Epithelial cell of prostate (primary cell): ENCODE measurements around the gene EIF4H.
"Not testable (repeated sequence)": the region's sequence is repeated elsewhere in the genome, so short reads cannot be mapped to it uniquely, and the experiment has no call there.

ENCODE experiments used
- DNase-seq: peaks from one replicate; pipeline ENCODE4 v3.0.0-alpha.2; 2011; ENCODE audit warnings: low read depth, low spot score
- H3K27ac ChIP-seq: fragments of 450-650 bp; 2 replicates; pipeline ENCODE4 v1.5.1; 2017; ENCODE audit warnings: mild to moderate bottlenecking

EIF4H gene

DNA sequence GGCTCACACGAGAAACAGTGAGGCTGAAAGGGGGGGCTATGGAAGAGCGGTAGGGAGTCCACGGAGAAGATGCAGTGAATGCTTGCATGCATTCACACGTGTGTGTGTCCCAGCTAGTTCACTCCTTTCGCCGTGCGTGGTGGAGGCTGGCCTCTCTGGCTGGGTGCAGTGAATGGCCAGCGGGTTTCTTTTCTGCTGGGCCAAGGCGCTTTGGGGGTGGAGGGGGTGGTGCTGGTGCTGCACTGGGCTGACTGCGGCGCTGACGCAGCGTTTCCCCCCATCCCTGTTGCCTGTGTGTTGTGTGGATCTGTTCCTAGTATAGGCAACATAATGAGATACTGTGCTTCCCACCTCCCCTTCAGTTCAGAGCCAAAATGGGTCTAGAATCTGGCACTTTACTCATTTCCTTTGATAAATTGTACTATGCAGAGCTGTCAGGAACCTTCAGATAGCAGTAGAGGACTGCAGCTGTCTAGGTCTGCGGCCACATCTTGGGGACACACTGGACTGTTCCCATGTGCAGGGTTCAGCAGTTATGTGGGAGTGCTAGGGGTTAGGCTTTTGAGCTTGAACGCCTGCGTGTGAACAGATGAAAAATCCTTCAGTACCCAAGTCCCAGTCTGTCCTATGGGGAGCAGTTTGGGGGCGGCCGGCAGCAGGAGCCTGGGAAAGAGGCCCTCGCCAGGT, 22.0 kb downstream of the EIF4H start:
- not testable (repeated sequence) for DNase-seq, H3K27ac ChIP-seq

DNA sequence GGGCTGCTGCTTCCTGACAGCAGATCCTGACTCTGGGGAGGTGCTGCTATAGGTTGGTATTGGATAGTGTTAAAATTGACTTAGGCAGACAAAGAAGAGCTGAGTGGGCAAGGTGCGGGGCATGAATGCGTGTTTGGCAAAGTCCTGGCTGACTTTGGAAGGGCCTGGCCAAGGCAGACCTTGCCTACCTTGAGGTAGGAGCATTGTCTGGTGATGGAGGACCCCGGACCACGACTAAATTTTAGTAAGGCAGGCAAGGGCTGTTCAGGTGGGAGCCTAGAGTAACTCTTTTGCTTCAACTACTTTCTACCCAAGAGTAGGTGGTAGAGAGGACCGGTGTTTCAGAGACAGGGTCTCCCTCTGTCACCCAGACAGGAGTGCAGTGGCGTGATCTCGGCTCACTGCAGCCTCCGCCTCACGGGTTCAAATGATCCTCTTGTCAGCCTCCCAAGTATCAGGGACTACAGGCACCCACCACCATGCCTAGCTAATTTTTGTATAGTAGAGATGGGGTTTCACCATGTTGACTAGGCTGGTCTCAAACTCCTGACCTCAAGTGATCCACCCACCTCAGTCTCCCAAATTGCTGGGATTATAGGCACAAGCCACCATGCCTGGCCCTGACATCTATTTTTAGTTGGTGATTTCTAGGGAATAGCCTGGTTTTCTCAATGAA, 23.4 kb downstream of the EIF4H start:
- DNase-seq, result no peak
- H3K27ac ChIP-seq, result no peak overlapping the region

- no peak for DNase-seq
- H3K27ac ChIP-seq, result no peak overlapping the region
Observed at GRCh38 chr7:74199551-74200355, 25.6 kb downstream of the EIF4H start.

GRCh38 chr7:74202841-74203556, 28.8 kb downstream of the EIF4H start:
- no peak for DNase-seq

DNA sequence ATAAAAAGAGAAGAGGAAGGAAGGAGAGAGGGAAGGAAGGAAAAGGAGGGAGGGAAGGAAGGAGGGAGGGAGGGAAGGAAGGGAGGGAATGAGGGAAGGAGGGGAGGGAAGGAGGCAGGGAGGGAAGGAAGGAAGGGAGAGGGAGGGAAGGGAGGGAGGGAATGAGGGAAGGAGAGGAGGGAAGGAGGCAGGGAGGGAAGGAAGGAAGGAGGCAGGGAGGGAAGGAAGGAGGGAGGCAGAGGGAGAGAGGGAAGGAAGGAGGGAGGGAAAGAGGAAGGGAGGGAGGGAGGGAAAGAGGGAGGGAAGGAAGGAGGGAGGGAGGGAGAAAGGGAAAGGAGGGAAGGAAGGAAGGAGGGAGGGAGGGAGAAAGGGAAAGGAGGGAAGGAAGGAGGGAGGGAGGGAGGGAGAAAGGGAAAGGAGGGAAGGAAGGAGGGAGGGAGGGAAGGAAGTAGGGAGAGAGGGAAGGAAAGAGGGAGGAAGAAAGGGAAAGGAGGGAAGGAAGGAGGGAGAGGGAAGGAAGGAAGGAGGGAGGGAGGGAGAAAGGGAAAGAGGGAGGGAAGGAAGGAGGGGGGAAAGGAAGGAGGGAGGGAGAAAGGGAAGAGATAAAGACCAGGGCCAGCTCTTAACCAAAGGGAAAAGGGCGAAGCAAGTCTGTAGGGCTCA, 29.9 kb downstream of the EIF4H start:
- no peak overlapping the region for H3K27ac ChIP-seq
- no peak for DNase-seq

More at GRCh38 chr7:74202841-74203556, 28.8 kb downstream of the EIF4H start:
- no peak overlapping the region for H3K27ac ChIP-seq

DNA sequence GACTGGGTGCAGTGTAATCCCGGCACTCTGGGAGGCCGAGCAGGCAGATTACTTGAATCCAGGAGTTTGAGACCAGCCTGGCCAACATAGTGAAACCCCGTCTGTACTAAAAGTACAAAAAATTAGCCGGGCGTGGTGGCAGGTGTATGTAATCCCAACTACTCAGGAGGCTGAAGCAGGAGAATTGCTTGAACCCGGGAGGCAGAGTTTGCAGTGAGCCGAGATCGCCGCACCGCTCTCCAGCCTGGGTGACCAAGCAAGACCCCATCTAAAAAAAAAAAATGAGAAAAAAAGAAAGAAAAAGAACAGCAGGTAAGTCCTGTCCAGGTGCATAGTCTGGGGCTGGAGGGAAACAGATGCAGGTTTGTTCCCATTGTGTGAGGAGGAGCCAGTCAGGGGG, 31.9 kb downstream of the EIF4H start:
- DNase-seq, H3K27ac ChIP-seq: not testable (repeated sequence)

GRCh38 chr7:74206589-74207120, 32.5 kb downstream of the EIF4H start:
- H3K27ac ChIP-seq, result no peak overlapping the region
- DNase-seq, result no peak

GRCh38 chr7:74207586-74207985, 33.4 kb downstream of the EIF4H start:
- no peak for DNase-seq
- no peak overlapping the region for H3K27ac ChIP-seq

DNA sequence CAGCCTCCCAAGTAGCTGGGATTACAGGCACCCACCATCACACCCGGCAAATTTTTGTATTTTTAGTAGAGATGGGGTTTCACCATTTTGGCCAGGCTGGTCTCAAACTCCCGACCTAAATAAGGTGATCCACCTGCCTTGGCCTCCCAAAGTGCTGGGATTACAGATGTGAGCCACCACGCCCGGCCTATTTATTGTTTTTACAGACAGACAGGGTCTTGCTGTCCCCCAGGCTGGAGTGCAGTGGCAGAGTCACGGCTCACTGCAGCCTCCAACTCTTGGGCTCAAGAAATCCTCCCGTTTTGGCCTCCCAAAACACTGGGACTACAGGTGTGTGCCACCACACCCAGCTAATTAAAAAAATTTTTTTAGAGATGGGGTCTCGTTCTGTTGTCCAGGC, 34.1 kb downstream of the EIF4H start:
- DNase-seq, H3K27ac ChIP-seq: not testable (repeated sequence)

DNA sequence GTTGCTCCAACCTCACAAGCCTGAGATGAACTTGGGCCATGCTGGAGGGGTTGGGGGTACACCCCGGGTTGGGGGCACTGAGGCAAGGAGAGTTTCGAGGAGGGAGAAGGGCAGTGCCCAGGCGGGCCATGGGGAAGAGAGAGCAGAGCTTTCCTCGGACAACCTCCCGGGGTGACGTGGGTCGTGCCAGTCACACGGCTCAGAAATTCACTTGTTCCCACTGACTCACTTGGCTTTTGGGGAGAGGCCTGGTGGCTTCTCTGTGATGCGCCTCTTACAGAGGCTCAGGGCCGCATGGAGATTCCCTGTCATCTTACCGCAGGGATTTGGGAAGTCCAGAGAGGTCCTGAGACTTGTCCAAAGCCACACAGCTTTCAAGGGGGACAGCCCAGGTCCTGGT, 38.5 kb downstream of the EIF4H start:
- DNase-seq, result no peak
- no peak overlapping the region for H3K27ac ChIP-seq

- no peak for DNase-seq
- H3K27ac ChIP-seq, result no peak overlapping the region
Observed at GRCh38 chr7:74214816-74215630, 40.9 kb downstream of the EIF4H start.

- no peak for DNase-seq
- H3K27ac ChIP-seq, result no peak overlapping the region
Observed at GRCh38 chr7:74215921-74216320, 41.8 kb downstream of the EIF4H start.

- H3K27ac ChIP-seq, result no peak overlapping the region
- DNase-seq, result no peak
Observed at GRCh38 chr7:74216361-74216761, 42.2 kb downstream of the EIF4H start.

DNA sequence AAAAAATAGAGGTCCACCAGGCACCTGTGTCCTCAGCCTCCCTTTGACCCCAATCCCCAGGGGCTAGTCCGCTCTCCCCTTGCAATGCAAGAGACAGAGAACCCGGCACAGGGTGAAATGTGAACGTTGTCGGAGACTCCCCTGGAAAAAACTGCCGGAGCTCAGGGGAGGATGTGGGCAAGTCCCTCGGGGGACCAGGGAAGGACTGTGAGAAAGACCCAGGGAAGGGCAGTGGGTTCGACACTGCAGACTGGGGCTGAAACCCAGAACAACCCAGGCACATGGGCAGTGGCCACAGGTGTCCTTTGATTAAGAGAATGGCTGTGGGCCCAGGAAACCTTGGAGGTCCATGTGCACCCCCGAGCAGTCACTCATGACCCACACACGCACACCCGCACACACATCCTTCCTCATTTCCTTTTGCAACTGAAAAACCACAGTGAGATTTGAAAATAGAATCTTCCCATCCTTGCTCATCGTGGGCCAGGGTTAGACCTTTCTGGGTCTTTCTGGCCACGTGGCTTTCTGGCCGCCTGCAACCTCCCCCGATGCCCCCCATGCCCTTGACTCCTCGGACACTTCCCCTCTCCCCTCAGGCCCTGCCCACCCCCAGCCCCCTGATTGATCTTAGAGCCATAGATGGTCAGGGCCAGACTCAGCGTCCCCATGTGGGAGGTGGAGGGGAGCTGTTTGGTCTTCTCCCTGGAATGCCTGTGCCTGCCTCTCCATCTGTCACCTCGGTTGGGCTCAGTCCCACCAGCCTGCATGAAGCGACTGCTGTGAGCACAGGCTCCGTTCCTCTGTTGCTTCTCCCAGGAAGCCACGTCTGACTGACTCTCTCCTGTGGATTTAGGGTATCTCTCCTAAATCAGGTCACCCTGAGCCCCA, 43.5 kb downstream of the EIF4H start:
- DNase-seq, result no peak
- no peak overlapping the region for H3K27ac ChIP-seq

- DNase-seq, result no peak
- H3K27ac ChIP-seq, result no peak overlapping the region
Observed at GRCh38 chr7:74218343-74218698, 44.2 kb downstream of the EIF4H start.

GRCh38 chr7:74219416-74219815, 45.3 kb downstream of the EIF4H start:
- DNase-seq, result no peak
- no peak overlapping the region for H3K27ac ChIP-seq

GRCh38 chr7:74220229-74220628, 46.1 kb downstream of the EIF4H start:
- no peak for DNase-seq
- no peak overlapping the region for H3K27ac ChIP-seq

DNA sequence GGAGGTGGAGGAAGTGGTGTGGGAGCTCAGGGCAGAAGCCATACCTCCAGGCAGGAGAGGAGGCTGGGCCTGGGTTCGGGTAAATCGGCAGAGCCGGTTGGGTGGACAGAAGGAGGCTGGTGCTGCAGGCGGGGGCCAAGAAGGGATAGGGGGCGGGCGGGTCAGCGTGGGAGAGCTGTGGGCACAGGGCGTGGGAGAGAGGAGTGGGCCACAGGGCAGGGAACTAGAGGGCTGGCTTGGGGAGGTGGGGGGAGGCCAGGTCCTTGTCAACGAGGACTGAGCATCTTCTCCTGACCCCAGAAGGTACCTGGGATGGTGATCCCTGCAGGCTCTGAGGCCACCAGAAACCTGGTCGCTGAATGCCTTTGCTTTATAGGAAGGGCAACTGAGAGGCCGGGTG, 47.6 kb downstream of the EIF4H start:
- DNase-seq, result no peak
- H3K27ac ChIP-seq, result no peak overlapping the region
